HEK293T (cell line): ENCODE measurements around the gene ESPNL.

Source experiments
- CTCF ChIA-PET: fragments of 350-600 bp; formaldehyde crosslinking; extraction: SDS; loops from one replicate; lab custom pipeline; 2021; ENCODE audit warnings: antibody characterized with exemption, inconsistent platforms; lab: Yijun Ruan, JAX
- POLR2A ChIA-PET: fragments of 350-600 bp; formaldehyde crosslinking; extraction: SDS; loops from one replicate; lab custom pipeline; 2020; ENCODE audit warnings: antibody characterized with exemption, inconsistent platforms; lab: Yijun Ruan, JAX
- DNase-seq: peaks from one replicate; pipeline ENCODE4 v3.0.0; 2012; ENCODE audit warnings: mixed read lengths; ENCODE audit errors: extremely low spot score
- ARNT ChIP-seq: fragments of 450-650 bp; IDR thresholded peaks from 2 replicates; pipeline ENCODE4 v1.6.1; 2017; ENCODE audit warnings: mild to moderate bottlenecking
- BHLHE40 ChIP-seq: fragments of 450-650 bp; IDR thresholded peaks from 2 replicates; pipeline ENCODE4 v1.6.1; 2016; ENCODE audit warnings: mild to moderate bottlenecking, moderate library complexity, borderline replicate concordance
- CTBP1 ChIP-seq: fragments of 450-650 bp; IDR thresholded peaks from 2 replicates; pipeline ENCODE4 v1.6.1; 2016; ENCODE audit warnings: borderline replicate concordance
- ELF4 ChIP-seq: fragments of 450-650 bp; IDR thresholded peaks from 2 replicates; pipeline ENCODE4 v1.6.1; 2017; ENCODE audit warnings: antibody characterized with exemption
- FOXA1 ChIP-seq: fragments of 450-650 bp; IDR thresholded peaks from 2 replicates; pipeline ENCODE4 v1.6.1; 2016; ENCODE audit warnings: mild to moderate bottlenecking
- FOXK2 ChIP-seq: fragments of 450-650 bp; IDR thresholded peaks from 2 replicates; pipeline ENCODE4 v1.6.1; 2016; ENCODE audit warnings: mild to moderate bottlenecking
- FOXM1 ChIP-seq: fragments of 450-650 bp; IDR thresholded peaks from 2 replicates; pipeline ENCODE4 v1.6.1; 2017; ENCODE audit warnings: mild to moderate bottlenecking, borderline replicate concordance
- HDGF ChIP-seq: fragments of 450-650 bp; IDR thresholded peaks from 2 replicates; pipeline ENCODE4 v1.6.1; 2017; ENCODE audit warnings: antibody characterized with exemption, borderline replicate concordance
- L3MBTL2 ChIP-seq: fragments of 450-650 bp; conservative IDR thresholded peaks from 2 replicates; pipeline ENCODE4 v1.6.1; 2016; ENCODE audit warnings: mild to moderate bottlenecking
- LEF1 ChIP-seq: fragments of 450-650 bp; IDR thresholded peaks from 2 replicates; pipeline ENCODE4 v1.6.1; 2017; ENCODE audit warnings: mild to moderate bottlenecking, borderline replicate concordance
- NFRKB ChIP-seq: fragments of 450-650 bp; IDR thresholded peaks from 2 replicates; pipeline ENCODE4 v1.6.1; 2016; ENCODE audit warnings: mild to moderate bottlenecking, moderate library complexity
- PKNOX1 ChIP-seq: fragments of 450-650 bp; IDR thresholded peaks from 2 replicates; pipeline ENCODE4 v1.6.1; 2016
- SP1 ChIP-seq: fragments of 450-650 bp; IDR thresholded peaks from 2 replicates; pipeline ENCODE4 v1.6.1; 2017
- SUZ12 ChIP-seq: fragments of 450-650 bp; IDR thresholded peaks from 2 replicates; pipeline ENCODE4 v1.6.1; 2016; ENCODE audit warnings: mild to moderate bottlenecking
- TARDBP ChIP-seq: fragments of 450-650 bp; IDR thresholded peaks from 2 replicates; pipeline ENCODE4 v1.6.1; 2016
- ZNF384 ChIP-seq: fragments of 450-650 bp; IDR thresholded peaks from 2 replicates; pipeline ENCODE4 v1.6.1; 2016

Gene ESPNL

GRCh38 chr2:238132463-238133450 is 32.6 kb downstream of the ESPNL start:
- POLR2A ChIA-PET: interaction anchor here (1.3 kb wide), 1 partner anchor 72 kb away, joined by 3 read pairs; the partner anchor contains the start of gene SCLY
- CTCF ChIA-PET: interaction anchor here (0.7 kb wide), 1 partner anchor 22 kb away, joined by 3 read pairs; no protein-coding TSS in a partner anchor
- no peak for TF ChIP-seq NFRKB
- TF ChIP-seq ELF4: no peak
- no peak for TF ChIP-seq BHLHE40
- no peak for TF ChIP-seq FOXK2
- TF ChIP-seq HDGF: no peak
- TF ChIP-seq FOXA1: no peak
- TF ChIP-seq ZNF384: no peak
- no peak for TF ChIP-seq L3MBTL2
- TF ChIP-seq TARDBP: no peak
- no peak for TF ChIP-seq SP1
- TF ChIP-seq SUZ12: no peak
- DNase-seq: no peak

GRCh38 chr2:238133499-238134392 is 33.6 kb downstream of the ESPNL start:
- CTCF ChIA-PET: interaction anchor here (0.7 kb wide), 1 partner anchor 21 kb away, joined by 3 read pairs; no protein-coding TSS in a partner anchor
- POLR2A ChIA-PET: interaction anchor here (1.3 kb wide), 1 partner anchor 73 kb away, joined by 3 read pairs; the partner anchor contains the start of gene SCLY
- no peak for DNase-seq
- TF ChIP-seq ELF4 (no peak), ARNT (no peak), FOXK2 (no peak), CTBP1 (no peak), NFRKB (no peak), SP1 (no peak), FOXM1 (no peak), LEF1 (no peak), BHLHE40 (no peak), PKNOX1 (no peak), ZNF384 (no peak), TARDBP (no peak), SUZ12 (no peak), FOXA1 (no peak)

- TF ChIP-seq SUZ12: no peak
- no peak for TF ChIP-seq PKNOX1
- no peak for TF ChIP-seq HDGF
- TF ChIP-seq FOXK2: no peak
- TF ChIP-seq BHLHE40: no peak
- no peak for TF ChIP-seq TARDBP
- TF ChIP-seq ELF4: no peak
- TF ChIP-seq LEF1: no peak
- no peak for TF ChIP-seq CTBP1
- no peak for TF ChIP-seq NFRKB
- no peak for TF ChIP-seq ZNF384
- no peak for TF ChIP-seq FOXM1
- TF ChIP-seq ARNT: no peak
- no peak for TF ChIP-seq SP1
- no peak for TF ChIP-seq L3MBTL2
- no peak for TF ChIP-seq FOXA1
- no peak for DNase-seq
- ChIA-PET POLR2A (interaction anchor here (1.4 kb wide), 1 partner anchor 73 kb away, joined by 3 read pairs; the partner anchor contains the start of gene SCLY), CTCF (no interaction called here)
Measured at GRCh38 chr2:238134393-238134785, 34.2 kb downstream of the ESPNL start.

- CTCF ChIA-PET: no interaction called here
- POLR2A ChIA-PET: interaction anchor here (1.1 to 1.4 kb wide), 2 partner anchors 8 to 75 kb away, joined by 3 read pairs; partner anchors contain the start of gene SCLY
- TF ChIP-seq L3MBTL2 (no peak), FOXK2 (no peak), CTBP1 (no peak), SUZ12 (no peak), PKNOX1 (no peak), ZNF384 (no peak), TARDBP (no peak)
Measured at GRCh38 chr2:238135601-238136150, 35.5 kb downstream of the ESPNL start.

More at GRCh38 chr2:238135601-238136150, 35.5 kb downstream of the ESPNL start:
- DNase-seq: no peak
